GM19023 (cell line): ENCODE data around the gene EXO5.
"Not testable (repeated sequence)": the region's sequence is repeated elsewhere in the genome, so short reads cannot be mapped to it uniquely, and the experiment has no call there.

ENCODE experiments used
- ATAC-seq: cut with Tn5 transposase; IDR thresholded peaks from one replicate; pipeline ENCODE4 v1.9.1; 2021; ENCODE audit warnings: mild to moderate bottlenecking, moderate library complexity; ENCODE audit not compliant: unreplicated experiment

The EXO5 gene

GRCh38 chr1:40546957-40547356 lies 38.4 kb downstream of the EXO5 start:
- no peak for ATAC-seq

GRCh38 chr1:40553017-40553416 lies 44.5 kb downstream of the EXO5 start:
- ATAC-seq, result no peak

- not testable (repeated sequence) for ATAC-seq
These were observed 46.2 kb downstream of the EXO5 start for GRCh38 chr1:40554807-40555206.

GRCh38 chr1:40556121-40556520 lies 47.6 kb downstream of the EXO5 start:
- ATAC-seq, result no peak

- not testable (repeated sequence) for ATAC-seq
These were observed 49.7 kb downstream of the EXO5 start for GRCh38 chr1:40558241-40558640.

GRCh38 chr1:40562185-40562584 lies 53.6 kb downstream of the EXO5 start:
- ATAC-seq, result no peak

- ATAC-seq, result no peak
These were observed 54.7 kb downstream of the EXO5 start for GRCh38 chr1:40563266-40563665.

- ATAC-seq, result no peak
These were observed 55.9 kb downstream of the EXO5 start for GRCh38 chr1:40564506-40564905.

- ATAC-seq, result no peak
These were observed 56.3 kb downstream of the EXO5 start for GRCh38 chr1:40564913-40565312.
